GM12801 (cell line): ENCODE measurements around the gene SPATA18.

Experiments
- CTCF ChIP-seq: IDR thresholded peaks from one replicate; pipeline ENCODE4 v1.5.1; 2011; ENCODE audit warnings: control low read depth; ENCODE audit not compliant: insufficient read length; ENCODE audit errors: extremely low read depth

Gene SPATA18

GRCh38 chr4:52107745-52108144 lies 56.6 kb downstream of the SPATA18 start:
- TF ChIP-seq CTCF, result no peak

GRCh38 chr4:52110171-52110570 lies 59.1 kb downstream of the SPATA18 start:
- no peak for TF ChIP-seq CTCF

DNA sequence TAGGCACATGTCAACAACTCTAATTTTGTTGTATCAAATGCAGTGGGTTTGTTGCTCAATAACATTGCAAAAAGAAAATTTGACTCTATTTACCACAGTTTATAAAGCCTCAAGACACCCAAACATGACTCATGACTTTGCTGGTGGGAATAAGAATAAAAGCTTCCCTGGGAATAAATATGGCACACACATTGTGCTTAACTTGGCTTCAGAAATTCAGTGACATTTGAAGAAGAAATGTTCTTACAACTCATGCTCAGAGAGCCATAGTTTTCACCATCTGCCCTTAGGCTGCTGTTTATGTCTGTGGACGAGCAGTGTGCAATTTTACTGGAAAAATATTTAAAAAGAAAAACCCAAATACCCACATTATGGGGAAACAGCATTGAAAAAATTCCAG lies 60.9 kb downstream of the SPATA18 start:
- no peak for TF ChIP-seq CTCF

- TF ChIP-seq CTCF, result no peak
Measured at GRCh38 chr4:52112411-52112810, 61.3 kb downstream of the SPATA18 start.

- TF ChIP-seq CTCF, result no peak
Measured at GRCh38 chr4:52116641-52117040, 65.5 kb downstream of the SPATA18 start.

DNA sequence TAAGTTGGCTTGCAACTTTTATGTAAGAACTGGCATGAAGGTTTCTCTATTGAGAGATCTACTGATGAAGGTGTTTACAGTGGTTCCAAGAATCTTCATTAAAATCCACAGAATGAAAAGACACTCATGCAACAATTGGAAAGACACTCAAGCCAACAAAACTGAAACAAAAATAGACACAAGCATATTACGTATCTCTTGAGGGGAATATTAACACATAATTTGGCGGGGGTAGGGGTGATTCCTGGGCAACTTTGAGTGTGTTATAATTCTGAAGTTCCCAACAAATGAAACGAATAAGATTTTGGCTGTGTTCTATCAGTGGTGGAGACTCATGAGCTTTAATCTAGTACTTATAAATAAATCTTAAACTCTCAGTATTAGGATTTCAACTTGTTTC lies 75.1 kb downstream of the SPATA18 start:
- TF ChIP-seq CTCF, result no peak

DNA sequence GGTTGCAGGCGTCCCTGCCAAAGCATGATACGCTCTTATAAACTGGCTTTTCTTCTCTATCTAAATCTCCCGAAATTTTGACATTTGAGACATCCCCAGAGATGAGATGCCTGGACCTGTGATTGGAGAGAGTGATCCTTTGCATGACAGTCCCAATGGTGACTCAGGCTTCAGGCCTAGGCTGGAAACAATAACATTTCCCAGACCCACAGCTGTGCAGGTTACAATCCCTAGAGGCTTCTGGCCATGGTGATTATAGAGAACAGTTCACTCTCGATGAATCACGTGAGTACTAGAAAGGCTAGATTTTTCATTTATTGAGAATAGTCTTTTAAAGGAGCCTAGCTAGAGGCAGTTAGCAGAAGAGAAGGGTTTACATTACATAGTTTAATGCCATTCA lies 75.9 kb downstream of the SPATA18 start:
- no peak for TF ChIP-seq CTCF

DNA sequence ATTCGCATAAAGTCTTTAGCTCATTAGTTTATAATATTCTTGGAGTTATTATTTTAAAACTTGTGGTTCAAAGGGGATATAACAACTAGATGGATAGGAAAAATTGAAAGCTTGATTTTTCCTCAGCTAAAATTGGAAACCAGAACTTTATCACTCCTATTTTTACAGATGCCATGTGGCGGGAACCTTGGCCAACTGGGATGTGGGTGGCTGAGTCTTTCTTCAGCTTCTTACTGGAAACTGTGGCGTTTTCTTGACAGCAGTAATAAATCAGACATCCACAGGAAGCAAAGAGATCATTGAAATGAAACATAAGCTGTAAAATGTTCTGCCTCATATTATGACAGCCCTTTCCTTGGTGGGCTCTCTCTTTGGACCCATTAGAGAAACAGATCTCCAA lies 84.1 kb downstream of the SPATA18 start:
- TF ChIP-seq CTCF, result no peak
